Measurements from ENCODE around the gene PXK.
"Not testable (repeated sequence)": the region's sequence is repeated elsewhere in the genome, so short reads cannot be mapped to it uniquely, and the experiment has no call there.

PXK gene

DNA sequence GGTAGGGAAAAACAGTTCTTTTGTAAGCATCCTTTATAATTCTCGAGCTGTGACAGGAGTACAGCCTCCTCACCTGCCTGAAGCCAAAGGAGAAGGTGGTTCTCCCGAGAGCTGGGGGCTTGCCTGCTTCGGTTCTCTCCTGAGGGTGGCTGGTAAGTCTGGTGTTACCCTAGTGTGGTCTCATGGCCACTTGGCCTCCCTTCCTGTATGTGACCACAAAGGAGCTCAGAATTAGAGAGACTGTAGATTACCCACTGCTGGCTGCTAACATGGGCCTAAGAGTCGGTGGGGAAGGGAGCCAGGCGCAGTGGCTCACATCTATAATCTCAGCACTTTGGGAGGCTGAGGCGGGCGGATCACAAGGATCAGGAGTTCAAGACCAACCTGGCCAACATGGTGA is 88.3 kb downstream of the PXK start:
- no peak for DNase-seq (ENCODE audit: low read depth)

DNA sequence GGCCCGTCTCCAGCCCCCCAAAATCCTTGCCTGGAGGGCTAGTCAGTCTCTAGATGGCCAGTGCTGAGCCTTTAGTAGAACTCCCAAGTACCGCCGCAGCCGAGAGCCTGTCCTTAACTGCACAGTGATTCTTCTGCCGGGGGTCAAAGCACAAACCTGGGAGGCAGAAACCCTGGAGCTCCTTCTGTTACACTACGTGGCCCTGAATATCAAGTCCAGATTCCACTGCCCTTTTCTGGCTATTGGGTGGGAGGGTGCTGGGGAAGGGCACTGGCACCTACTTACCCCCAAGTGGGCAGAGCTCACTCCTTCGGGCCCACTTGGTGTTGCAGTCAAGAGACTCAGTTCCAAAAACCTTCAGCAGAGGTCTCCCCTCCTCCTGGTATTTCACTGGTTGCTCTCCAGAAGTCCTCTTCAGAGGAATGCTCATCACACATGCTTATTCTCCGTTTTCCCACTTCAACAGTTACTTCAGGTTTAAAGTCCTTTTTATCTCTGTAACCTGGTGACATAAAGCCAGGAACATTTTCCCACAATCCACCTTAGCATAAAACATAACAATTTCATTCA is 90.1 kb downstream of the PXK start:
- DNase-seq (ENCODE audit: low read depth), result no peak

DNA sequence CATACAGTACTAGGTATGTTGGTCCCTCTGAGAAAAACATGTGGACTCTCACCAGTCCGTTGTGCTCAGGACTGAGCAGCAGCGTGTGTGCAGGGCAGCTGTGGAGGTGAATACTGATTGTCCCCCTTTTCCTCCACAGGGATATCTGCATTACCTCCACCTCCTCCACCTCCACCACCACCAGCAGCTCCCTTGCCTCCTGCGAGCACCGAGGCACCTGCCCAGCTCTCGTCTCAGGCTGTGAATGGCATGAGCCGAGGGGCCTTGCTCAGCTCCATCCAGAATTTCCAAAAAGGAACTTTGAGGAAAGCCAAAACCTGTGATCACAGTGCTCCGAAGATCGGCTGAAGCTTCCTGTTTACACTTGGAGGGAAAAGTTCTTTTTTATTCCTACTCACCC is 91.9 kb downstream of the PXK start:
- DNase-seq (ENCODE audit: low read depth), result no peak

DNA sequence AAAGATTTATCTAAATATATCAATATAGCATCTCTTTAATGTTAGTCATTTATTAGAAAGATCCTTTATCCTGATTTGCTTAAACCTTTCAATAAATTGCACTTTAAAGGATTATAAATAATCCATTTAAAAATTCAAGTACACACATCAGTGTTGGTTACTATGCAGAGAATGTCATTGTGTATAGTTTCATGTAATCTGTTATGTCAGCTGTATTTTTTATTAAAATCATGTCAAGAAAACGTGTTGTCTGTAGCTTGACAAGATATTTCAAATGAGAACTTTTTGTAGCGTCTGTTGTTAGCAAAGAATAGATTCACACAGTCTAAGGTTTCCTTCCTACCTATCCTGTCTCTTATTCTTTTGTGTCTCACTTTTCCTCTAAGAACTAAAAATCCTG is 93.1 kb downstream of the PXK start:
- DNase-seq (ENCODE audit: low read depth), result no peak

DNA sequence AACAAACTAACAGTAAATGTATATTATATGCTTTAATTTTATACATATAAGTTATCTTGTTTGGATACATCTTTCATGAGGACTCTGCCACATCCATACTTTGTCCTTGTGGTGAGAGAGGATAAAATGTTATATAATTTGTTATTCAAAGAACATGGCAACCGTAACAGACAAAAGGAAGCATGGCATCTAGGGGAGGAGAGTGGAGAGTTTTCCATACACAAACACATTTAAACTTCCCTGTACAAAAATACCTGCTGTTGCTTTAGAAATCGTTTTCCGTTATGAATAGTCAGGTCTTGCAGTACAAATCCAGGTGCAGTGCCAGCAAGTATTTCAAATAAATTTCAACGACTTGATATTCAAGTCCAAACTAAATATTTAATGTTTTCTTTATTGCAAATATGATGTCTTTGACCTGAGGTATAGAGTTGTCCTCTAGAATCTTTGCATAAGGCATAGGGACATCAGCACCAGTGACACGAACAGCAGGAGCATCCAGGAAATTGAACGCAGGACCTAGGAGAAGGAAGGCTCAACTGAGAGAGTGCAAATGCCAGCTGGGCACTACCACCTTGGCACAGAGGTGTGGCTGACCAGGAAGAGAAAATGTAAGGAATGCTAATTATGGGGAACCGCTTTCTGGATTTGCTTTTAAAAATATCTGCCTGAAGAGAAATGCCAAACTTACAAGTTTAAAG is 95.1 kb downstream of the PXK start:
- DNase-seq (ENCODE audit: low read depth), result no peak

DNA sequence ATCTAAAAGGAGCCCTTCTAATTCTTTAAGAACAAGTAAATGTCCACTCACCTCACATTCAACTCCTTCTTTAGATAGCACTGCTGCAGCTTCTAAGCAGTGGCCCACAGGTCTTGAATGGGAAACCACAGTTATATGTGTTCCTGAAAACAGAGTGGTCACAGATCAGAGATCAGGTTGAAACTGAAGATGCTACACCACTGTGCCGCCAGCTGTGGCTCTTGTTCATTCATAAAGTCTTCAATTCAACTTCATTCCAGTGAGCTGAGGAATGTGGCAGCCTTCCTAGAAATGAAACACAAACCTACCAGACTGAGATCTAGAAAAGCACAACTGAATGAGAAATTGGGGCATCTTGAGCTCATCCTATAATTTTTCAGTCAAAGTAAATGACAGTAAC is 97.0 kb downstream of the PXK start:
- DNase-seq (ENCODE audit: low read depth), result no peak

DNA sequence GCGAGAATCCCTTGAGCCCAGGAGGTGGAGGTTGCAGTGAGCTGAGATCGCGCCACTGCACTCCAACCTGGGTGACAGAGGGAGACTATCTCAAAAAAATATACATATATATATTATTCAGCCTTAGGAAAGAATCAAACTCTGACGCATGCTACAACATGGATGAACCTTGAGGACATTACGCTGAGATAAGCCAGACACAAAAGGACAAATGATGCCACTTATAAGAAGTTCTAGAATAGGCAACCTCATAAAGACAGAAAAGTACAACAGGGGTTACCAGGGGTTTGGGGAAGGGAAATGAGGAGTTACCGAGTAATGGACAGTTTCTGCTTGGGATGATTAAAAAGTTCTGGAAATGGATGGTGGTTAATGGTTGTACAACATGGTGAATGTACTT is 100.2 kb downstream of the PXK start:
- DNase-seq (ENCODE audit: low read depth), result no peak

DNA sequence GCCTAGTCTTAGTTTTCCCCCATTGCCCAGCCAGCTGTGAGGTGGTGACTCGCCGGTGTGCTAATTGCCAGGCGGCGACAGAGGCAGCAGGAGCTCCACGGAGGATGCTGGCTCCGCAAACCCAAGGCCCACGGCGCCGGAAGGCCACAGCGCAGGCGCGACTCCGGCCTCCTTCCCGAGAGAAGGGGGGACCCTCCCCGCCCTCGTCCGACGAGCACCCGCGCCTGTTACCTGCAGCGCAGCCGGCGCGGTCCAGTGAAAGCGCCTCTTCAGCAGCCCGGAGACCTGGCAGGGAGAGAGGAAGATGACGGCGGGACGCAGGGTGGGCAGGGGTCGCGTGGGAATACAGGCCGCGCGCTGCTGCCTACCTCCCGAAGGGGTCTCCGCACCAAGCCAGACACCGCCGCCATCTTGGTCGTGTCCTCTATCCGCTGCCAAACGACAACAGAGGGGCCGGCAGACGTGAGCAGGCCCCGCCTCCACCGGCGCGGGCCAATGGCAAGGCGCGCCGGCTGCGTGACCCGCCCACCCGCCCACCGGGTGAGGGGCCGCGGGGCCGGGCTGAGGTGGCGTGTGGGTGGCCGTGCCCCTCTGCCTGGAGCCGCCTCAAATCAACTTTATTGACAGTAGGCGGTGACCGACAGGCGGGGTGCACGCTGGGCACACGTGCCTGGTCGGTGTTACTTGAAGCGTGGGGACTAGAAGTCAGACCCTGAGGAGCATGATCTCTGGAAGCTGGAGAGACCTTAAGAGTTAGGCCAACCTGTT is 100.9 kb downstream of the PXK start, which contains the start of gene PDHB:
Gene PDHB (minus strand): TSS at position 433 of the 768 bp plus-strand sequence. CDS start 23 bp downstream, at position 410.
- DNase-seq (ENCODE audit: low read depth), result peak; percentile 83

DNA sequence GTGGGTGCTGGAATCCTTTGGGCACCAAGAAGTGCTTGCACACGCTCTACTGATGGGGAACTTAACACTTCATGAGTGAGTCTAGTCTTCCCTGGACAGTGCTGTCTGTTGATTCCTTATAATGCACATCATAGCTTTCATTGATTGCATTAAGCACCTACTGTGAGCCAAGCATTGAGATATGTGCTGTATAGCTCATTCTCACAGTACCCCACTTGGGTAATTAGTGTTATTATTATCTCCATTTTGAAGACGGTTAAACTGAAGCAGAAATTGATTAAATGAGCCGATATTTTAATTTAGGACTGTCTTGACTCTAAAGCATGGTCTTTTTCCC is 101.4 kb downstream of the PXK start:
- DNase-seq (ENCODE audit: low read depth), result no peak

DNA sequence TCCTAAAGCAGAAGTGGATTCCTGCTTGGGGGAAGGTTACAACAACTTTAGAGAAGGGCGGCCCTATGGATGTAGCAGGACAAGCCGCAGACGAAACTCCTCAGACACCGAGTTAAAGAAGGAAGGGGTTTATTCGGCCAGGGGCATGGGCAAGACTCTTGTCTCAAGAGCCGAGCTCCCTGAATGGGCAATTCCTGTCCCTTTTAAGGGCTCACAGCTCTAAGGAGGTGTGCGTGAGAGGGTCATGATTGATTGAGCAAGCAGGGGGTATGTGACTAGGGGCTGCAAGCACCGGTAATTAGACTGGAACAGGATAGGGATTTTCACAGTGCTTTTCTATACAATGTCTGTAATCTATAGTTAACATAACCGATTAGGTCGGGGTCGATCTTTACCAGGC is 101.8 kb downstream of the PXK start:
- no peak for DNase-seq (ENCODE audit: low read depth)

DNA sequence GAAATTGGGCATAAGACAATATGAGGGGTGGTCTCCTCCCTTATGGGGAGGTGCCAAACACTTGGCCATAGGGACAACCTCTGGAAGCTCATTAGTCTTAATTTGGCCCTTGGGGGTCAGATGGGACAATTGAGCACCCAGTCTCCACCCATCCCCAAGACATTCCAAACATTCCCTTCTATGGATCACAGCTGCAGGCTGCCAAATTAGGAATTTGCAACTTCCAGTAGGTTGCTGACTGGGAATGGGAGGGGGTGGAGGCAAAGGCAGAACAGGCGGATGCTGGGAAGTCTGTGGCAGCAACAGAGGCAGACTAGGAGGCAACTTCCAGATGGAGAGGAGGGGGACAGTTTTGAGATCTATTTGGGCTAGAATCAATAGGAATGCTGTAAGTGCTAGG is 102.3 kb downstream of the PXK start:
- no peak for DNase-seq (ENCODE audit: low read depth)

DNA sequence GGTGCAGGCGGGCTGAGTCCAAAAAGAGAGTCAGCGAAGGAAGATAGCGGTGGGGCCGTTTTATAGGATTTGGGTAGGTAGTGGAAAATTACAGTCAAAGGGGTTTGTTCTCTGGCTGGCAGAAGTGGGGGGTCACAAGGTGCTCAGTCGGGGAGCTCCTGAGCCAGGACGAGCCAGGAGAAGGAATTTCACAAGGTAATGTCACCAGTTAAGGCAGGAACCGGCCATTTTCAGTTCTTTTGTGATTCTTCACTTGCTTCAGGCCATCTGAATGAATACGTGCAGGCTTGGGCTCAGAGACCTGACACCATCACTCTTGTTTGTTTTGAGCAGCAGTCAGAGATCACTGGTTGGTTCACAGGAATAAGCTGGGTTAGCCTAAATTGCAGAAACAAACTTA is 104.6 kb downstream of the PXK start:
- DNase-seq (ENCODE audit: low read depth), result not testable (repeated sequence)

DNA sequence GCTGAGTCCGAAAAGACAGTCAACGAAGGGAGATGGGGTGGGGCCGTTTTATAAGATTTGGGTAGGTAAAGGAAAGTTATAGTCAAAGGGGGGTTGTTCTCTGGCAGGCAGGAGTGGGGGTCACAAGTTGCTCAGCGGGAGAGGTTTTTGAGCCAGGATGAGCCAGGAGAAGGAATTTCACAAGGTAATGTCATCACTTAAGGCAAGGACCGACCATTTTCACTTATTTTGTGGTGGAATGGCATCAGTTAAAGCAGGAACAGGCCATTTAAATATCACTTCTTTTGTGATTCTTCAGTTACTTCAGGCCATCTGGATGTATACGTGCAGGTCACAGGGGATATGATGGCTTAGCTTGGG is 108.3 kb downstream of the PXK start:
- not testable (repeated sequence) for DNase-seq (ENCODE audit: low read depth)

DNA sequence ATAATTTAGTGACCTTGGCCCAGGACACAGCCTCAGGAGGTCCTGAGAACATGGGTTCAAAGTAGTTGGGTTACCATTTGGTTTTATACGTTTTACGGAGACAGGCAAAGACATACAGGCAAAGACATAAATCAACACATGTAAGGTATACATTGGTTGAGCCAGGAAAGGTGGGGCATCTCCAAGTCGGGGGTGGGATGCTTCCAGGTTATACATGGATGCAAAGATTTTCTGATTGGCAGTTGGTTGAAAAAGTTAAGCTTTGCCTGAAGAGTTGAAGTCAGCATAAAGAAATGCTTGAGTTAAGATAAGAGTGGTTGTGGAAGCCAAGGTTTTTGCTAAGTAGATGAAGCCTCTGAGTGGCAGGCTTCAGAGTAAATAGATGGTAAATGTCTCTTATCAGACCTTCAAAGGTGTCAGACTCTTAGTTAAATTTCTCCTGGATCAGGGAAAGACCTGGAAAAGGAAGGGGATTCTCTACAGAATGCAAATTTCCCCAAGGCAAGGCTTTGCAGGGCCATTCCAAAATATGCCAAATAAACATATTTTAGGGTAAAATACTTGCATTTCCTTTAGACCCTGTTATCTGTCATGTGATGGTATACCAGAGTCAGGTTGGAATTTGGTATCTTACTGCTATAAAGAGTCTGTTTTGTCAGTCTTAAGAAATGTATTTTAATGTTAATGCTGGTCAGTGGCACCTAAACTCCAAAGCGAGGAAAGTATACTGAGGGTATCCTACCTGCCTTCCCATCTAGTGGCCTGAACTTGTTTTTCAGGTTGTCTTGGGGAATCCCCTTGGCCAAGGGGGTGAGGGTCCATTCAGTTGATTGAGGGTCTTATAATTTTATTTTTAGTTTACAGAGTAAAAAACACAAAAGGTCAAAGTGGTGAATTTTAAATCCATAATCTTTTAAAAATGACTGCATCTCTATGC is 109.1 kb downstream of the PXK start:
- DNase-seq (ENCODE audit: low read depth), result no peak

DNA sequence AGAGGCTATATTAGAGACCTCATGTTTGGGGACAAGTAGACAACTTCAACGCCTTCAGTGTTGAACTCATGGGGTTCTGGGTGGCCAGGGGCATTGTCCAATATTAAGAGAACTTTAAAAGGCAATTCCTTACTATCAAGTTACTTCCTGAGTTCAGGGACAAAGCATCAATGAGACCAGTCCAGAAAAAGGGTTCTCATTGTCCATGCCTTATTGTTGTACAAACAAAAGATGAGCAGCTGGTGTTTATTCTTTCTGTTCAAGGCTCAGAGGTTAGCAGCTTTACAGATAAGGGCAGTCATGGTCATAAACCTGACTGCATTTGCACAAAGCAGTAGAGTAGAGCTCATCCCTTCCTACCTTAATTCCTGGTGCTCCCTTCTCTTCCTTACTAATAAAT is 119.5 kb downstream of the PXK start:
- DNase-seq (ENCODE audit: low read depth), result no peak

DNA sequence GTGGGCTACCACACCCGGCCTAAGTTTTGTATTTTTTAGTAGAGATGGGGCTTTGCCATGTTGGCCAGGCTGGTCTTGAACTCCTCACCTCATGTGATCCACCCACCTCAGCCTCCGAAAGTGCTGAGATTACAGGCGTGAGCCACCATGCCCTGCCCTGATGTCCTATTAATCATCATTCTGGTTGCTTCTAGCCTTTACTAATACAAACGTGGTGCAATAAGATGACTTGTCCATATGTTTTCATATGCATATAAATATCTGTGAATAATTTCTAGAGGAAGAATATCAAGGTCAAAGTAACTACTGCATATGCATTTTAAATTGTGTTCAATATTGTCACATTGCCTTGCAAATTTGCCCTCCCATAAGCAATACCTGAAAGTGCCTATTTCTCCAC is 126.5 kb downstream of the PXK start:
- no peak for DNase-seq (ENCODE audit: low read depth)

DNA sequence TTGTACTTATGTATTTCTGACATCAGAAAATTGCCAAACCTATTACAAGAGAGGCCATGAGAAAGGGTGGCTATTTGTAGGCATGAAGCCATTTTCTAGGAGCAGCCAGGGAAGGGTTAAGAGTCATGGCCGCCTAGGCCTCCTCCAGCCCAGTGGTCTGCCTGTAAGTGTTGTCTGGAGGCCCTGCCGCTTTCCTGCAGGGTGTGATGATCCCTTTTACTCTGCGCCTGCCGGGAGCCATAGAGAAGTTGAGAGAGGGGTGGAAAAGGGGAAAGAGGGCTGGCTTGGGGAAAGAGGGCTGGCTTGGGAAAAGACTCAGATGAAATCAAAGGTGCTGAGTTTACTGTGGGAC is 130.1 kb downstream of the PXK start:
- no peak for DNase-seq (ENCODE audit: low read depth)

DNA sequence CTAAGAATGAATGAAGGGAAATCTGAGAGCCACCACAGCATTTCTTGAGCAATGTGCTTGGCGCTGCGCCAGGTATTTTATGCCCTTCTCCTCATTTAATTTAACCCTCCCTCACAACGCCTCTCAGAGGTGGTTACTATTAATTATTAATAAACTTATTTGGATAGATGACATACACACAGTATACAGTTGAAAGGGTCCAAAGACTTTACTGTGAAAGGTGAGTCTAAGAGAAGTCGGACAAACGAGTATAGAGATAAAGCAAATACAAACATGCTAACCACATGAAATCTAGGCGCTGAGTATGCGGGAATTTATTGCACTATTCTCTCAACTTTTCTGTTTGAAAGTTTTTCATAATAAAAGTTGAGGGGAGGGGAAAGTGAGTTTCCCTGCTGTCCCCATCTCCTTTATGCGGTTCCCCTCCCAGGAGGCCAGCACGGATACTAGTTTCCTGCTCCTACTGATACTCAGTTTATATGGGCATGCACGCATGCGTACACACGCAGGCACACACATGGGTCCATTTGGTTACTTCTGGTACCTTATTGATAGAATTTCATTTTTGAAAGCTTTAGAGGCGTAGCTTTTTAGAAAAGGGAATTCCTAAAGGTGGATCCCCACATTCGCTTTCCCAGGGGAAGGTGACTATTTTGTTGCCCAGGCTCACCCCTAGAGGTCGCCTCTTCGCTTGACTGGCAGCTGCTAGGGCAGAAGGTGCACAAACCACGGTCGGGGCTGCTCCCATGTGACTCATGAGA is 130.7 kb downstream of the PXK start:
- peak; percentile 59 for DNase-seq (ENCODE audit: low read depth)

DNA sequence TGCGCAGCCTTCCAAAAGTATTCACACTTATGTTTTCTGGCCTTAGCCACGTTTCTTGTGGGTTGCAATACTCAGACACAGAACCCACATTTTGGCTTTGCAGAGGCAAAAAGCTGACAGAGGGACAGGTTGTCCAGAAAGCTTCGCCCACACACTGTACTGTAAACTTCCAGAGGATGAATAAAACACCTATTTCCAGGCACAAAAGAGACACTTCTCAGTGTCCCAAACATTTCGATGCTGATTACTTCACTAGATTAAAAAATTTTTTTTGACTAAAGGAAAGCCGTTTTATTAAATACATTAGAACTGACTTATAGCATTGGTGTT is 131.2 kb downstream of the PXK start:
- DNase-seq (ENCODE audit: low read depth), result no peak

DNA sequence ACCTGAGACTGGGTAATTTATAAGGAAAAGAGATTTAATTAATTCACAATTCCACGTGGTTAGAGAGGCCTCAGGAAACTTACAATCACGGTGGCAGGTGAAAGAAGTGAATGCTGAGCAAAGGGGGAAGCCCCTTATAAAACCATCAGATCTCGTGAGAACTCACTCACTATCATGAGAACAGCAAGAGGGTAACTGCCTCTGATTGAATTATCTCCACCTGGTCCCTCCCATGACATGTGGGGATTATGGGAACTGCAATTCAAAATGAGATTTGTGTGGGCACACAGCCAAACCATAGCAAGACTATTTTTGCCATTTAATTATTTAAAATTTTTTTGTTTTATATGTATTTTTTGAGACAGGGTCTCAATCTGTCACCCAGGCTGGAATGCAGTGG is 132.2 kb downstream of the PXK start:
- no peak for DNase-seq (ENCODE audit: low read depth)

DNA sequence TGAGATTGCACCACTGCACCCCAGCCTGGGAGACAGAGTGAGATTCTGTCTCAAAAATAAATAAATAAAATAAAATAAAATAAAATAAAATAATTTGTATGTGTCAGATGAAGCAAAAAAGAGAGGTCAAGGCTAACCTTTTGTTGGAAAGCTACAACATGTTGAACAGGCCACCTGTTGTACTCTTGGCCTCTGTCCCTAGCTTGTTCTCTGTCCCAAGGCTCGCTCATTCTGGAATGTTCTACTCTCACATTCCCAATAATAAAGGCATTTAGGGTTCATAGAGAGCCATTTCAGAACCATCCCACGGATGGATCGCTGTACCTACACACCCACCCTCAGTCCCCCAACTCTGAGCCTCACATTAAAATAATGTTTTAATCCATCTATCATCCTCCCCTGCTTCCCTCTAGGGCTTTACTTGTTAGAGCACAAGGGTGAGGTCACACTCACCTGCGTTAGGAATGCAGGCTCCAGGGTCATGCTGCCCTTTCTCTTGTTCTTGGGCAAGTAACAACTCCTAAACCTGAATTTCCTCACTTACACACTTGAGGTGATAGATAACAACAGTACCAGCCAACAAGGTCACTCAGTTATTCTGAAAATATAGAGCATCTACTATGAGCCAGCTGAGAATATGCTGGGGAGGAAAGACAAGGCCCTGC is 134.3 kb downstream of the PXK start:
- DNase-seq (ENCODE audit: low read depth), result no peak
